ENCODE measurements around the gene COMMD1. TPM values are rescaled to one million over a fixed set of nuclear protein-coding genes. Genes with fewer than 3 reads are reported as not detected.

COMMD1 gene
- polyA plus RNA-seq, 2 of the 4 experiments (the other 2 are of a cell fraction): 54.1 to 57.3 TPM

DNA sequence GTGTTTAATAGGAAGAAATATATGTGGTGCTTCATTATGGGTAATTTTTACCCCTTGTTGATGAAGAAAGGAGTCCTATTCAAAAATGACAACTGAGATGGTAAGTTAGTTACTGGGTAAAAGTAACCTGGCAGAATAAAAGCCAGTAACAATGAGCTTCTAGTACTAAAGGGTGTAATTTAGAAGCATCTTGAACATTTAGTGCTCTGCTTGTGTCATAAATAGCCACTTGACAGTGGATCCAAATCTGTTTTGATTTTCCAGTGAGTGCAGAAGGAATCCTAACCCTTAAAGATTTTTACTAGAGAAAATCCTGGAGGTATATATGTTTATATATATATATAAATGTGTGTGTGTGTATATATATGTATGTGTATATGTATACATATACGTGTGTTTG, 15.1 kb downstream of the COMMD1 start:
- FAIRE-seq: no peak
- ChIA-PET POLR2A (no interaction called here), CTCF (interaction anchor here (1.3 to 3.6 kb wide), 2 partner anchors 491 to 492 kb away, joined by 3 to 19 read pairs; no protein-coding TSS in a partner anchor)
- no peak for DNase-seq (ENCODE audit: low read depth in 1 of 2, low spot score in 1 of 2)
- Histone ChIP-seq H3K4me1 (no peaks in the 10 kb centered on the region), H3K4me2 (no peak overlapping the region), H3K9me3 (no peaks in the 10 kb centered on the region), H3K27ac (no peak overlapping the region), H3K4me3 (no peak overlapping the region)
- ATAC-seq: no peak
- 77% methylated on average over 1 of the region's 1 CpG for WGBS (ENCODE audit: missing lambda C conversion rate)
- TF ChIP-seq HOXB13 (CRISPR knock-in tag; IDR thresholded peaks at IDR 0.05; ENCODE audit: low read depth) (no peak), GATA3 (IDR thresholded peaks at IDR 0.05; ENCODE audit: borderline replicate concordance) (no peak), ESRRA (IDR thresholded peaks at IDR 0.05; ENCODE audit: borderline replicate concordance, low read length) (no peak), FOSL2 (IDR thresholded peaks at IDR 0.05) (no peak), FOSL2 (CRISPR knock-in tag; IDR thresholded peaks at IDR 0.05) (no peak), HEYL (CRISPR knock-in tag; IDR thresholded peaks at IDR 0.05) (no peak)
- TF ChIP-seq, protein P1, sequence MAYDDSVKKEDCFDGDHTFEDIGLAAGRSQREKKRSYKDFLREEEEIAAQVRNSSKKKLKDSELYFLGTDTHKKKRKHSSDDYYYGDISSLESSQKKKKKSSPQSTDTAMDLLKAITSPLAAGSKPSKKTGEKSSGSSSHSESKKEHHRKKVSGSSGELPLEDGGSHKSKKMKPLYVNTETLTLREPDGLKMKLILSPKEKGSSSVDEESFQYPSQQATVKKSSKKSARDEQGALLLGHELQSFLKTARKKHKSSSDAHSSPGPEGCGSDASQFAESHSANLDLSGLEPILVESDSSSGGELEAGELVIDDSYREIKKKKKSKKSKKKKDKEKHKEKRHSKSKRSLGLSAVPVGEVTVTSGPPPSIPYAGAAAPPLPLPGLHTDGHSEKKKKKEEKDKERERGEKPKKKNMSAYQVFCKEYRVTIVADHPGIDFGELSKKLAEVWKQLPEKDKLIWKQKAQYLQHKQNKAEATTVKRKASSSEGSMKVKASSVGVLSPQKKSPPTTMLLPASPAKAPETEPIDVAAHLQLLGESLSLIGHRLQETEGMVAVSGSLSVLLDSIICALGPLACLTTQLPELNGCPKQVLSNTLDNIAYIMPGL (CRISPR knock-in tag; IDR thresholded peaks at IDR 0.05; ENCODE audit: borderline replicate concordance): no peak

DNA sequence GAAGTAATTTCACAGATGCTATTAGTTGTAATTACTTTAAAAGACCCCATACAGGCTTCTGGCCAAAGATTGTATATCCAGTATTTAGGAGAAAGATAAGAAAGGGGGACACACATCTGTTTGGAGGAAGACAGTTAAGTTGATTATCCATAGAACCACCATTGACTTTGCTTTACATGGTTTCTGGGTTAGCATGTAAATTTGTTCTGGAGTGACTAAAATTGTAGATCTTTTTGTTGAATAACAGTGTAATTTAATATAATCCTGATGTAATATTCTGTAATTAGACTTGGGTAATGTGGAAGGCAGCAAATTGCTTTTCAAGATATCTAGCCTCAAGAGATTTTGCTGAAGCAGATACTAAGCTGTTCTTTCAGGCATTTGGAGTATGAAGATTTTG, 17.2 kb downstream of the COMMD1 start:
- Histone ChIP-seq H3K4me2 (no peak overlapping the region), H3K27ac (no peak overlapping the region), H3K4me3 (no peak overlapping the region), H3K4me1 (no peaks in the 10 kb centered on the region), H3K9me3 (no peaks in the 10 kb centered on the region)
- ATAC-seq (no peak), FAIRE-seq (no peak), DNase-seq (ENCODE audit: low read depth in 1 of 2, low spot score in 1 of 2) (no peak)
- POLR2A ChIA-PET: no interaction called here
- CTCF ChIA-PET: no interaction called here
- TF ChIP-seq HOXB5 (CRISPR knock-in tag; IDR thresholded peaks at IDR 0.05) (no peak), TFCP2L1 (CRISPR knock-in tag; IDR thresholded peaks at IDR 0.05) (no peak), JUNB (IDR thresholded peaks at IDR 0.05) (no peak), CEBPB (IDR thresholded peaks at IDR 0.05) (no peak), ZSCAN20 (CRISPR knock-in tag; IDR thresholded peaks at IDR 0.05) (no peak), HEYL (CRISPR knock-in tag; IDR thresholded peaks at IDR 0.05) (no peak), RFX5 (IDR thresholded peaks at IDR 0.05) (no peak), CHD2 (IDR thresholded peaks at IDR 0.05; ENCODE audit: low read length, partially characterized antibody) (no peak), FOSL2 (IDR thresholded peaks at IDR 0.05) (no peak), FOSL2 (CRISPR knock-in tag; IDR thresholded peaks at IDR 0.05) (no peak), GATA3 (IDR thresholded peaks at IDR 0.05; ENCODE audit: borderline replicate concordance) (no peak), TP53 (CRISPR knock-in tag; IDR thresholded peaks at IDR 0.05) (no peak), ZFP36 (IDR thresholded peaks at IDR 0.05; ENCODE audit: borderline replicate concordance, partially characterized antibody) (no peak)
- TF ChIP-seq, protein P2, sequence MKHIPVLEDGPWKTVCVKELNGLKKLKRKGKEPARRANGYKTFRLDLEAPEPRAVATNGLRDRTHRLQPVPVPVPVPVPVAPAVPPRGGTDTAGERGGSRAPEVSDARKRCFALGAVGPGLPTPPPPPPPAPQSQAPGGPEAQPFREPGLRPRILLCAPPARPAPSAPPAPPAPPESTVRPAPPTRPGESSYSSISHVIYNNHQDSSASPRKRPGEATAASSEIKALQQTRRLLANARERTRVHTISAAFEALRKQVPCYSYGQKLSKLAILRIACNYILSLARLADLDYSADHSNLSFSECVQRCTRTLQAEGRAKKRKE (CRISPR knock-in tag; IDR thresholded peaks at IDR 0.05; ENCODE audit: low read depth): no peak
- TF ChIP-seq, protein P3, sequence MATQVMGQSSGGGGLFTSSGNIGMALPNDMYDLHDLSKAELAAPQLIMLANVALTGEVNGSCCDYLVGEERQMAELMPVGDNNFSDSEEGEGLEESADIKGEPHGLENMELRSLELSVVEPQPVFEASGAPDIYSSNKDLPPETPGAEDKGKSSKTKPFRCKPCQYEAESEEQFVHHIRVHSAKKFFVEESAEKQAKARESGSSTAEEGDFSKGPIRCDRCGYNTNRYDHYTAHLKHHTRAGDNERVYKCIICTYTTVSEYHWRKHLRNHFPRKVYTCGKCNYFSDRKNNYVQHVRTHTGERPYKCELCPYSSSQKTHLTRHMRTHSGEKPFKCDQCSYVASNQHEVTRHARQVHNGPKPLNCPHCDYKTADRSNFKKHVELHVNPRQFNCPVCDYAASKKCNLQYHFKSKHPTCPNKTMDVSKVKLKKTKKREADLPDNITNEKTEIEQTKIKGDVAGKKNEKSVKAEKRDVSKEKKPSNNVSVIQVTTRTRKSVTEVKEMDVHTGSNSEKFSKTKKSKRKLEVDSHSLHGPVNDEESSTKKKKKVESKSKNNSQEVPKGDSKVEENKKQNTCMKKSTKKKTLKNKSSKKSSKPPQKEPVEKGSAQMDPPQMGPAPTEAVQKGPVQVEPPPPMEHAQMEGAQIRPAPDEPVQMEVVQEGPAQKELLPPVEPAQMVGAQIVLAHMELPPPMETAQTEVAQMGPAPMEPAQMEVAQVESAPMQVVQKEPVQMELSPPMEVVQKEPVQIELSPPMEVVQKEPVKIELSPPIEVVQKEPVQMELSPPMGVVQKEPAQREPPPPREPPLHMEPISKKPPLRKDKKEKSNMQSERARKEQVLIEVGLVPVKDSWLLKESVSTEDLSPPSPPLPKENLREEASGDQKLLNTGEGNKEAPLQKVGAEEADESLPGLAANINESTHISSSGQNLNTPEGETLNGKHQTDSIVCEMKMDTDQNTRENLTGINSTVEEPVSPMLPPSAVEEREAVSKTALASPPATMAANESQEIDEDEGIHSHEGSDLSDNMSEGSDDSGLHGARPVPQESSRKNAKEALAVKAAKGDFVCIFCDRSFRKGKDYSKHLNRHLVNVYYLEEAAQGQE (IDR thresholded peaks at IDR 0.05): no peak
- TF ChIP-seq, protein P4, sequence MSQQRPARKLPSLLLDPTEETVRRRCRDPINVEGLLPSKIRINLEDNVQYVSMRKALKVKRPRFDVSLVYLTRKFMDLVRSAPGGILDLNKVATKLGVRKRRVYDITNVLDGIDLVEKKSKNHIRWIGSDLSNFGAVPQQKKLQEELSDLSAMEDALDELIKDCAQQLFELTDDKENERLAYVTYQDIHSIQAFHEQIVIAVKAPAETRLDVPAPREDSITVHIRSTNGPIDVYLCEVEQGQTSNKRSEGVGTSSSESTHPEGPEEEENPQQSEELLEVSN (IDR thresholded peaks at IDR 0.05; ENCODE audit: borderline replicate concordance, low read depth): no peak
